ENCODE data around the gene MAPKAPK3.

- no peak for TF ChIP-seq POLR2A (IDR thresholded peaks at IDR 0.05)
- TF ChIP-seq EP300 (IDR thresholded peaks at IDR 0.05; ENCODE audit: low read depth) = no peak
Measured at GRCh38 chr3:50604628-50605588, 12.0 kb upstream of the MAPKAPK3 start.
